Breast epithelium (tissue), 4 donors: ENCODE measurements around the gene KCNJ1. TPM values are rescaled to one million over a fixed set of nuclear protein-coding genes. Genes with fewer than 3 reads are reported as not detected.

Experiments
- DNase-seq, 2 donors: peaks; one replicate each; pipeline ENCODE4 v3.0.0-alpha.2; 2019; ENCODE audit warnings: low spot score in 2 of 2
- H3K27ac ChIP-seq, 2 donors: fragments of 200-600 bp; sonication (generic) in 1 of 2; one replicate each; pipeline ENCODE4 v1.5.1; 2016 to 2019; ENCODE audit warnings: mild to moderate bottlenecking in 1 of 2
- H3K27me3 ChIP-seq, 2 donors: fragments of 200-600 bp; sonication (generic) in 1 of 2; one replicate each; pipeline versions ENCODE4 v1.5.1 to v1.6.0; 2017 to 2019; ENCODE audit warnings: control low read depth in 1 of 2, mild to moderate bottlenecking in 1 of 2
- H3K36me3 ChIP-seq: fragments of 200-600 bp; one replicate; pipeline ENCODE4 v1.5.1; 2019
- H3K4me1 ChIP-seq, 2 donors: fragments of 200-600 bp; sonication (generic); one replicate each; pipeline ENCODE4 v1.5.1; 2016 to 2019; ENCODE audit warnings: control low read depth in 1 of 2
- H3K4me3 ChIP-seq, 3 donors: fragments of 200-600 bp; sonication (generic); 1 replicate in 2 of 3; 2 replicates in 1 of 3; pipeline ENCODE4 v1.5.1; 2016 to 2019; ENCODE audit warnings: mild to moderate bottlenecking in 3 of 3, moderate library complexity in 2 of 3
- H3K9me3 ChIP-seq, 2 donors: fragments of 200-600 bp; sonication (generic) in 1 of 2; one replicate each; pipeline ENCODE4 v1.5.1; 2016 to 2019; ENCODE audit warnings: control low read depth in 1 of 2
- POLR2A ChIP-seq: fragments of 450-650 bp; IDR thresholded peaks from one replicate; pipeline ENCODE4 v1.6.1; 2016; ENCODE audit warnings: antibody characterized with exemption, mild to moderate bottlenecking, moderate library complexity
- POLR2AphosphoS5 ChIP-seq, 3 donors: sonication (generic); formaldehyde crosslinking; IDR thresholded peaks; one replicate each; pipeline ENCODE4 v1.6.1; 2017; ENCODE audit warnings: antibody characterized with exemption in 3 of 3
- intact Hi-C: fragments of 100-400 bp; cut with DNase I; formaldehyde crosslinking; loops from one replicate; pipeline ENCODE4 v1.15.1; 2023; ENCODE audit warnings: low total_unique reads
- total RNA-seq, 3 donors: library from RNA; depleted of rRNA; stranded (reverse); fragments of >200 nt; gene quantifications; one replicate each; pipeline ENCODE4 v1.1.0, GENCODE V29; 2016
- TF ChIP-seq, protein P1 (sequence below), 3 donors: fragments of 450-650 bp; IDR thresholded peaks; one replicate each; pipeline ENCODE4 v1.5.1; 2016 to 2017; ENCODE audit warnings: antibody characterized with exemption in 3 of 3, mild to moderate bottlenecking in 3 of 3, moderate library complexity in 3 of 3

Gene KCNJ1
- total RNA-seq, 3 donors from 2014 or later = 0.16 TPM; not detected in 2

DNA sequence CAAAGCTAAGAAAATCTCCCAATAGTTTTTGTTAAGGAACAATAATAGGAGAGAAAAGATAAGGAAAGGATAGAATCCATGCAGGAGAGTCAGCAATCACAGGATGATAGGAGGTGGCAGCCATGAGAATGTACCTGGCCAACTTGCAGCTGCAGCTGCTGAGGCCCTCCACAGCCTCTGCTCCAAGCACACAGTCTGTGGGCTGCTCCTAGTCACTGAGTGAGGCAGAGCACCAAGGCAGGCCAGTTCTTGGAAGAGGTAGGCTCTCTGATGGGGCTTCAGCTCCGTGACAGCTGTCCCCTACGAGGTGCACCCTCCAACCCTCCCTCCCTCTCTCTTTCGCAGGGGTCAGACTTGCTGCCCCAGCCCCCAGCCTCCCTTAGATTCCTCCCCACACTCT, 5.5 kb upstream of the KCNJ1 start:
- DNase-seq = no peak
- Histone ChIP-seq H3K4me1 (no peaks in the 10 kb centered on the region), H3K9me3 (no peaks in the 10 kb centered on the region), H3K27me3 (peaks cover 0 to 3% of the 10 kb centered on the region in 2 donors), H3K27ac (no peak overlapping the region), H3K36me3 (no peaks in the 10 kb centered on the region), H3K4me3 (no peak overlapping the region)
- TF ChIP-seq POLR2A (no peak), POLR2AphosphoS5 (IDR thresholded peaks at IDR 0.05) (no peak)
- TF ChIP-seq, protein P1, sequence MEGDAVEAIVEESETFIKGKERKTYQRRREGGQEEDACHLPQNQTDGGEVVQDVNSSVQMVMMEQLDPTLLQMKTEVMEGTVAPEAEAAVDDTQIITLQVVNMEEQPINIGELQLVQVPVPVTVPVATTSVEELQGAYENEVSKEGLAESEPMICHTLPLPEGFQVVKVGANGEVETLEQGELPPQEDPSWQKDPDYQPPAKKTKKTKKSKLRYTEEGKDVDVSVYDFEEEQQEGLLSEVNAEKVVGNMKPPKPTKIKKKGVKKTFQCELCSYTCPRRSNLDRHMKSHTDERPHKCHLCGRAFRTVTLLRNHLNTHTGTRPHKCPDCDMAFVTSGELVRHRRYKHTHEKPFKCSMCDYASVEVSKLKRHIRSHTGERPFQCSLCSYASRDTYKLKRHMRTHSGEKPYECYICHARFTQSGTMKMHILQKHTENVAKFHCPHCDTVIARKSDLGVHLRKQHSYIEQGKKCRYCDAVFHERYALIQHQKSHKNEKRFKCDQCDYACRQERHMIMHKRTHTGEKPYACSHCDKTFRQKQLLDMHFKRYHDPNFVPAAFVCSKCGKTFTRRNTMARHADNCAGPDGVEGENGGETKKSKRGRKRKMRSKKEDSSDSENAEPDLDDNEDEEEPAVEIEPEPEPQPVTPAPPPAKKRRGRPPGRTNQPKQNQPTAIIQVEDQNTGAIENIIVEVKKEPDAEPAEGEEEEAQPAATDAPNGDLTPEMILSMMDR (IDR thresholded peaks at IDR 0.05) = no peak
- intact Hi-C loops = no loop called here

DNA sequence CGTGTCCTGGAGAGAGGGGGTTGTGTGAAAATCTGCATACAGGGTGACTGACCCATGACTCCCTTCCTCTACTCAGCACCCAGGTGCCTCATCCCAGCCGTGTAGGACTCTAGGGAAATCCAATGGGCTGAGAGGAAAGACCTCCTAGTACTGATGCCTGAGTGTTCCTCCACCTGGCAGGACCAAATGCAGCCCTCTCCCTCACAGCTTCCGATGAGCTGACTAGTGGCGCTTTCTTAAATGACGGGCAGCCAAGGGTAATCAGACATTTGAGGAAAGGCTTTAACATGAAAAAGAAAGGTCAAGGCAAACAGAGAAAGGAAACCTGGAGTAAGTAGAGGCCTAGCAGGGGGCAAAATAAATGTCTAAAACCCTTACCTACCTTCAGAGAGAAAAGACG, 5.0 kb upstream of the KCNJ1 start:
- H3K4me1 ChIP-seq = no peaks in the 10 kb centered on the region
- peaks cover 0 to 3% of the 10 kb centered on the region in 2 donors for H3K27me3 ChIP-seq
- no peak for DNase-seq
- H3K9me3 ChIP-seq = no peaks in the 10 kb centered on the region
- intact Hi-C loops = no loop called here
- H3K27ac ChIP-seq = no peak overlapping the region
- TF ChIP-seq, protein P1 (IDR thresholded peaks at IDR 0.05) = no peak
- no peak for TF ChIP-seq POLR2A
- TF ChIP-seq POLR2AphosphoS5 (IDR thresholded peaks at IDR 0.05) = no peak
- no peaks in the 10 kb centered on the region for H3K36me3 ChIP-seq
- no peak overlapping the region for H3K4me3 ChIP-seq

GRCh38 chr11:128871168-128871610, 4.1 kb upstream of the KCNJ1 start:
- no peak overlapping the region for H3K27ac ChIP-seq
- no peaks in the 10 kb centered on the region for H3K27me3 ChIP-seq
- TF ChIP-seq POLR2A (no peak), POLR2AphosphoS5 (IDR thresholded peaks at IDR 0.05) (no peak)
- TF ChIP-seq, protein P1 (IDR thresholded peaks at IDR 0.05) = no peak
- no peak overlapping the region for H3K4me3 ChIP-seq
- H3K9me3 ChIP-seq = no peaks in the 10 kb centered on the region
- no peaks in the 10 kb centered on the region for H3K4me1 ChIP-seq
- no peaks in the 10 kb centered on the region for H3K36me3 ChIP-seq
- intact Hi-C loops = no loop called here
- DNase-seq = no peak

DNA sequence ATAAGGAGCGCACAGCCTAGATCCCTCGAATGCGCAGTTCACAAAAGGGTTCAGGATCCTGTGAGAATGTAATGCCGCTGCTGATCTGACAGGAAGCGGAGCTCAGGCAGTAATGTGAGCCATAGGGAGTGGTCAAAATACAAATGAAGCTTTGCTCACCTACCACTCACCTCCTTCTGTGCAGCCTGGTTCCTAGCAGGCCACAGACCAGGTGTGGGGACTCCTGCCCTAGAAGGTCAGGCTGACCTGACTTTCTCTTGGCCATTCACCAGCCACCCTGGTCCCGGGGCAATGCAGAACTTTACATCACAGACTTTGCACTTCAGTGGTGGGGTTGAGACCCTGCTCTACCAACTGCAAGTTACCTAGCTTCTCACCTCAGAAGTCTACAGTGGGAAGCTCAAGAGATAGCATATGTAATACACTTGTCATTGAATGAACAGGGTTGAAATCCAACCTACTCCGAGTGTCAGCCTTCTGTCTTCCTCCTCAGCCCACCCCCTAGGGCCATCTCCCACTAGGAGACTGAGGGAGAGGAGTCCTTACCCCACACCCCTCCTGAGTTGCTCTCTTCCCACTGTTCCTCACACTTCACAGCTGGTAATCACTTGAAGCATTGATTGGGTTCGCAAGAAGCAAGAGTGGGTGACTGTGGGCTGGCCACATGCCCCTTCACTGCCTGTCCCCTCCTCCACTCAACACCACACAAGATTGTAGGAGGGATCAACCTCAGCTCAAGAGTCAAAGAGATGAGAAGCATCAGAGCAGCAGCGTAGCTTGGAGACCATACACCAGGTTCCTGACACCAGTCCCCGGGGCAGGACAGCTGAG, 2.0 kb upstream of the KCNJ1 start:
- no peaks in the 10 kb centered on the region for H3K9me3 ChIP-seq
- H3K4me3 ChIP-seq = no peak overlapping the region
- DNase-seq = no peak
- no peaks in the 10 kb centered on the region for H3K27me3 ChIP-seq
- H3K27ac ChIP-seq = no peak overlapping the region
- intact Hi-C loops = no loop called here
- H3K36me3 ChIP-seq = no peaks in the 10 kb centered on the region
- no peaks in the 10 kb centered on the region for H3K4me1 ChIP-seq
- TF ChIP-seq, protein P1 (IDR thresholded peaks at IDR 0.05) = no peak
- TF ChIP-seq POLR2AphosphoS5 (IDR thresholded peaks at IDR 0.05) (no peak), POLR2A (no peak)

- TF ChIP-seq POLR2AphosphoS5 (IDR thresholded peaks at IDR 0.05) (no peak), POLR2A (no peak)
- TF ChIP-seq, protein P1 (IDR thresholded peaks at IDR 0.05) = no peak
These were observed 1.6 kb downstream of the KCNJ1 start for GRCh38 chr11:128865490-128865889.

More at GRCh38 chr11:128865490-128865889, 1.6 kb downstream of the KCNJ1 start:
- Histone ChIP-seq H3K9me3 (no peaks in the 10 kb centered on the region), H3K4me1 (no peaks in the 10 kb centered on the region), H3K36me3 (no peaks in the 10 kb centered on the region), H3K27me3 (no peaks in the 10 kb centered on the region), H3K4me3 (no peak overlapping the region), H3K27ac (no peak overlapping the region)
- no peak for DNase-seq
- intact Hi-C loops = no loop called here
